HUES64 (cell line): ENCODE data around the gene ERMP1.

Experiments
- H3K27ac ChIP-seq: 2 replicates; pipeline ENCODE4 v1.7.0; 2013; ENCODE audit warnings: low read depth, low read length, inconsistent platforms
- H3K27me3 ChIP-seq: 2 replicates; pipeline ENCODE4 v1.6.1; 2013; ENCODE audit warnings: mild to moderate bottlenecking, low read length; ENCODE audit not compliant: insufficient read depth
- H3K36me3 ChIP-seq: 2 replicates; pipeline ENCODE4 v1.6.1; 2013; ENCODE audit warnings: mild to moderate bottlenecking, low read length; ENCODE audit not compliant: insufficient read depth
- H3K4me1 ChIP-seq: 2 replicates; pipeline ENCODE4 v1.6.1; 2013; ENCODE audit warnings: mild to moderate bottlenecking, low read length, moderate library complexity; ENCODE audit not compliant: insufficient read depth
- H3K4me3 ChIP-seq: 2 replicates; pipeline ENCODE4 v1.5.1; 2013; ENCODE audit warnings: mild to moderate bottlenecking, low read length, moderate library complexity
- H3K9ac ChIP-seq: 2 replicates; pipeline ENCODE4 v1.6.1; 2013; ENCODE audit warnings: mild to moderate bottlenecking, low read depth, low read length
- H3K9me3 ChIP-seq: 2 replicates; pipeline ENCODE4 v1.6.1; 2013; ENCODE audit warnings: low read depth, low read length; ENCODE audit not compliant: insufficient read depth
- WGBS: fragments of 150-250, 120-280 bp; methylation state at CpG from one replicate; pipeline ENCODE4 v1.1.7; 2013; ENCODE audit warnings: missing lambda C conversion rate; 5-methylcytosine and 5-hydroxymethylcytosine counted together

The ERMP1 gene

DNA sequence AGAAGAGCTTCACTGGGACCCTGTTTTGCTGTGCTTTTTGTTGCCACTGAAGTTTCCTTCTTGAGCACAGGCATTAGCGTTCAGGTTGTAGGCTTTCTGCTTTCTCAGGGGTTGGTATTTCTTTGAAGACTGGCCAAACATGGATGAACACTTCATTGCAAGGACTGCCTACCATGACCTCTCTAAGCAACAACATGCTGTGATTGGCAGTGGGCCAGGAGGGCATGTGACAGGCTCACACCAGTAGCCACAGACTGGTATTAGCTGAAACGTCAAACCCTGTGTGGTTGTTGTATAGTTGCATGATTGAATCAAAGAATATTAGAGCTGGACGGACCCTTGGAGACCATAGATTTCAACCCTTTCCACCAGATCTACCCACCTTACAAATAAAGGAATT is 37.8 kb upstream of the ERMP1 start:
- Histone ChIP-seq H3K9ac (no peak overlapping the region), H3K36me3 (no peaks in the 10 kb centered on the region), H3K9me3 (no peaks in the 10 kb centered on the region), H3K27me3 (no peaks in the 10 kb centered on the region), H3K4me1 (peaks cover 3% of the 10 kb centered on the region; the same call in 1 of the 2 replicates), H3K4me3 (no peak overlapping the region), H3K27ac (no peak overlapping the region)
- 98% methylated on average over 2 of the region's 3 CpGs for WGBS

DNA sequence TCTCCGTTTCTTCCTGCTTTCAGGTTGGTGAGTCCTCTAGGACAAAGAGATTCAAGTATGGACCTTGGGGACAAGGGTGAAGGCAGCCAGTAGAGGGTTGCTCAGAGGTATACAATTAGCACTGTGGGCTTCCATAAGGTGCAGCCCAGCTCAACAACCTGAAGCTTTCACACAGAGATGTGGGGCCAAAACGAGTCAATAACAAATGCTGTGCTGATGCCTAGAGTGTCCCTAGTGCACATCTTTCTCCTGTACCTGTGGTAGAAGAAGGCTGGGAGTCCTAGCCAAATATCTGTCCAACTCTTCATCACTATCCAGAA is 37.1 kb upstream of the ERMP1 start:
- no peak overlapping the region for H3K27ac ChIP-seq
- H3K4me3 ChIP-seq = no peak overlapping the region
- H3K9me3 ChIP-seq = no peaks in the 10 kb centered on the region
- 86% methylated on average over 2 of the region's 2 CpGs for WGBS
- H3K36me3 ChIP-seq = no peaks in the 10 kb centered on the region
- peaks cover 3% of the 10 kb centered on the region; the same call in 1 of the 2 replicates for H3K4me1 ChIP-seq
- H3K9ac ChIP-seq = no peak overlapping the region
- H3K27me3 ChIP-seq = no peaks in the 10 kb centered on the region

DNA sequence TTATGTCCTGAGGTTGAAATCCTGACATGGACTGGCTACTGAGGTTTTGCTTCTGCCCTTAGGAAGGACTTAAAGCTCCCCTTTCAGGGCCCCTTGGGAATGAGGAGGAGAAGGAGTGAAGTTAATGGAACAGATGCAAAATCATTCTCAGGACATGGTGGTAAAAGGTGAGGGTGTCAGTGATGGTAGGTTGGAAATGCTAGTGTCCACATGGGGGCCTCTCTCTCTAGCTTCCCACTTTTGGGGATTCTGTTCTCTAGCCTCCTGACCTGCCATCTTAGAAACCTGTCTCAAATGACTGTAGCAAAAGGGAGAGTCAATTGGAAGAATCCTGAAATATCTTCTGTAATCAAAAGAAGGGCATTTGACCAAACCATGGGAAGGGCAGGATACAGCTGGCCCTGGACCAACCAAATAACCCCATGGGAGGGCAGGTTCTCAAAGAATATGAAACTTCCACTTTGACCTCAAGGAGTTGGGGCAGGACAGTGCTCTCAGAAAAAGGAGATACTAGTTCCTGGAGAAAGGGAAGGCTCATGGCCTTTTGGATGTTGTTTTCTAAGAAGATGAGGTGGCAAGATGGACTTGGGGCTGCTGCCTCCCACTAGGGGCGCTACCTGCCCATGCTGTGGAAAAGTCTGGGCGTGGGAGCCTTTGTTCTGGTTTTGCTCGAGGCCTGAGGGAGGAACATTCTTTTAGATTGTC is 36.5 kb upstream of the ERMP1 start:
- Histone ChIP-seq H3K27me3 (no peaks in the 10 kb centered on the region), H3K9ac (no peak overlapping the region), H3K4me3 (no peak overlapping the region), H3K36me3 (no peaks in the 10 kb centered on the region), H3K27ac (no peak overlapping the region), H3K9me3 (no peaks in the 10 kb centered on the region), H3K4me1 (peaks cover 3% of the 10 kb centered on the region; the same call in 1 of the 2 replicates)
- WGBS = 74% methylated on average over 3 of the region's 3 CpGs

DNA sequence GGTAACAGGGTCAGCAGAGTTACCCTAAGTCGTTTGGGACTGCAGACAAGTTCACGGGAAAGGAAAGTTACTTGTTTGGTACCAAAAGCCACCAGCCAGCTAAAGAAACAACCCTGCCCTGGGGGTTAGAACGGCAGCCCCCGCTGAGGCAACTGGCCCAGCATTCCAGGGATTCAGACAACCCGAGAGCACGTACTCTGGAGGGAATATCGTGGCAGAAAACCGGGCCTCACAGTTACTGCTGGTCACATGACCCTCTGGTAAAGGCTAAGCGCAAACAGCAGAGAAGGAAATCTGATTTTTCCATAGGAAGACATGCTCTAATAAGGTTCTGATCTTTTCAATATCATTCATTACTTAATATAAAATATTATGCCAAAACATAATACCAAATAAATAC is 35.3 kb upstream of the ERMP1 start:
- 74% methylated on average over 9 of the region's 9 CpGs for WGBS
- Histone ChIP-seq H3K9ac (no peak overlapping the region), H3K27me3 (no peaks in the 10 kb centered on the region), H3K9me3 (no peaks in the 10 kb centered on the region), H3K27ac (no peak overlapping the region), H3K4me1 (peaks cover 7% of the 10 kb centered on the region; the same call in 1 of the 2 replicates), H3K36me3 (no peaks in the 10 kb centered on the region), H3K4me3 (no peak overlapping the region)

DNA sequence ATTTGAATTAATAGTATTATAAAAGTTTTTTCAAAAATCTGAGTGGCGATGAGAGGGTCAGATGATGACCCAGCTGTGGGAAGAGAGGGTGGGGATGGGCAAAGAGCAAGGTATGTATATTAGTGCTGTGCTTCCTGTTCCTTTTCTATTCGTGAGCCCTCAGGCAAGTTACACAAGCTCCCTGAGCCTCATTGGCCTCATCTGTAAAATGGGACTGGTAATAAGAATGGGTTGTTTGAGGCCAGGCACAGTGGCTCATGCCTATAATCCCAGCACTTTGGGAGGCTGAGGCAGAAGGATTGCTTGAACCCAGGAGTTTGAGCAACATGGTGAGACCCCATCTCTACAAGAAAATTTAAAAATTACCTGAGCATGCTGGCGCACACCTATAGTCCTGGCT is 33.8 kb upstream of the ERMP1 start:
- Histone ChIP-seq H3K36me3 (no peaks in the 10 kb centered on the region), H3K9ac (no peak overlapping the region), H3K4me1 (0 out of 2 replicates have a peak, but pooled peaks cover 7% of the 10 kb centered on the region), H3K27ac (no peak overlapping the region), H3K27me3 (no peaks in the 10 kb centered on the region), H3K4me3 (no peak overlapping the region), H3K9me3 (no peaks in the 10 kb centered on the region)
- 90% methylated on average over 3 of the region's 3 CpGs for WGBS

DNA sequence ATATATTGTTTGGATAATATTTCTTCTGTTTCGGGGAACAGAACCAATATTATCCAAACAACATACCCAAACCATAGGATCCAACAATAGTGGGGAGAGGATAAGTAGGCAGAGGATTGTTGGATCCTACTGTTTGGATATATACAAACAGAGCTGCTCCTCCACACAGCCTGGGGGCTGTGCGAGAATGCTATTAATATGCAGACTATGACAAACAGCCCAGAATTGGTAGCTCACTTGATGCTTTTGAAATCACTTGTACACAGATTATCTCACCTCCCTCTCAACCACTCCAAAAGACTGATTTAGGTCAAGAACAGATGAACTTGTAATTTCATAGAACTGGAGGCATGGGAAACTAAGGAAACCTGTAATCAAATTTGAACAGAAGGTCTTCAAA is 33.4 kb upstream of the ERMP1 start:
- Histone ChIP-seq H3K4me3 (no peak overlapping the region), H3K27me3 (no peaks in the 10 kb centered on the region), H3K9me3 (no peaks in the 10 kb centered on the region), H3K9ac (no peak overlapping the region), H3K36me3 (no peaks in the 10 kb centered on the region), H3K4me1 (0 out of 2 replicates have a peak, but pooled peaks cover 7% of the 10 kb centered on the region), H3K27ac (no peak overlapping the region)
- WGBS = 88% methylated on average over 1 of the region's 2 CpGs

DNA sequence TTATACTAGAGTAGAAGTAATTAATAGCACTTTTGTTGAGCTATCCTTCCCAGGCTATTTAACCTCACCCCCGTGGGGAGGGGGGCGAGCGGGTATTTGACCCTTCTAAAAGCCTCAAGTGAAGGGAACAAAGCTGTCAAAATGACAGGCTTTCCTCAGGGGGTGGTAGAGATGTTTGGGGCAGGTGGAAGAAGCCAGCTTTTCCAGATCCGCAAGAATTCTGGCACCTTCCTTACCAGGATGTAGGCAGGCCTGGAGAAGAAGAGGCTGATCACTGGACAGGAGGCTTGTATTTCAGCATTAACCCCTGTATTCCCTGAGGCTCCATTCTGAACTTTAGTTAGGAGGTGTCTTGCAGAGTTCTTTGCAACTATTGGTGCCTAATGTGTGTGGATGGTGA is 31.5 kb upstream of the ERMP1 start:
- Histone ChIP-seq H3K36me3 (no peaks in the 10 kb centered on the region), H3K4me1 (0 out of 2 replicates have a peak, but pooled peaks cover 7% of the 10 kb centered on the region), H3K9me3 (no peaks in the 10 kb centered on the region), H3K9ac (no peak overlapping the region), H3K4me3 (no peak overlapping the region), H3K27me3 (no peaks in the 10 kb centered on the region), H3K27ac (no peak overlapping the region)
- 85% methylated on average over 4 of the region's 4 CpGs for WGBS

DNA sequence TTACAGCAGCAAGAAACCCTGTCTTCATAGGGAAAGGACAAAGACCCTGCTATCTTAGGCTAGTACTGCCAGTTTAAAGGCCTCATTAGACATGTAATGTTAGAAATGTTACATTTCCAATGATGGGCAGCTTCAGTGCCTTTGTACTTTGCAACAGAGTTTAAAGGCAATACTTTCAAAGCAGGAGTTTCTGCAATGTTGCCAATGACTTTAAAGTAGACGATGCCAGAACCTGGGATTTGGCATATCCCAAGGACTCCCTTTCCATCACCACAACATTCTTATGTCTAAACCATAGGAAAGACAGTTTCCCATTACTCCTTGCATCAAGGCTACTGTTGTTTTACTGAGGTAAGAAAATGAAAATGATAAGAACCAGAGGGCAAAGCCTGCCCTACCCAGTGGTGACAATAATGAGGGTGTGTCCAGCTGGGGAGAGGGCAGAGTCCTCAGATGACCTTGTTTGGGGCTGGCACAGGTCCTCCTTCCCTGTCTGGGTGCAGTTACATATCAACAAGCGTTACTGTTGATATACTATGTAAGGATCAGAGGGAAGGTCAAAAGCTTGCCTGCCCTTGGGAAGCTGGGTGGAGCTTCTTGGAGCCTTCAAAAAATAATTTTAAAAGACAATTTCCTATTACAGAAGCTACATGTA is 30.3 kb upstream of the ERMP1 start:
- Histone ChIP-seq H3K4me3 (no peak overlapping the region), H3K9me3 (no peaks in the 10 kb centered on the region), H3K4me1 (0 out of 2 replicates have a peak, but pooled peaks cover 7% of the 10 kb centered on the region), H3K27me3 (no peaks in the 10 kb centered on the region), H3K9ac (no peak overlapping the region), H3K27ac (no peak overlapping the region), H3K36me3 (no peaks in the 10 kb centered on the region)
- WGBS = 96% methylated on average over 2 of the region's 2 CpGs

DNA sequence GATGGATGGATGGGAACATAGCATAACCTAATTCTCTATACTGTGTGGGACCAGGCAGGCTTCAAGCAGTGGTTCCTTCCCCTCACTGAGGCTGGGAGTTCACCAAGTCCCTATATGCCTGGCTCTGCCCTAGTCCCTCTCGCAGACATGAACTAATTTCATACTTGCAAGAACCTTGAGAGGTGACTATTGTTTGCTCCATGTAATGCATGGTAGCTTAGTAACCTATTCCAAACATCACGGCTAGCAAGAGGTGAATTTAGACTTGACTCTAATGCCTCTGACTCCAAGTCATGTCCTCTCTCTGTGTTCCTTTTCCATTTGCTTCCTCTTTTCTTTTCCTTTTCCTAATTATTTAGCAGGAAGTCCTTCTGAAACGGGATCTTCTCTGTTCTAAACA is 25.9 kb upstream of the ERMP1 start:
- Histone ChIP-seq H3K36me3 (no peaks in the 10 kb centered on the region), H3K27ac (no peak overlapping the region), H3K9ac (no peak overlapping the region), H3K4me3 (no peak overlapping the region), H3K4me1 (no peaks in the 10 kb centered on the region), H3K27me3 (no peaks in the 10 kb centered on the region), H3K9me3 (no peaks in the 10 kb centered on the region)
- 59% methylated on average over 3 of the region's 3 CpGs for WGBS

DNA sequence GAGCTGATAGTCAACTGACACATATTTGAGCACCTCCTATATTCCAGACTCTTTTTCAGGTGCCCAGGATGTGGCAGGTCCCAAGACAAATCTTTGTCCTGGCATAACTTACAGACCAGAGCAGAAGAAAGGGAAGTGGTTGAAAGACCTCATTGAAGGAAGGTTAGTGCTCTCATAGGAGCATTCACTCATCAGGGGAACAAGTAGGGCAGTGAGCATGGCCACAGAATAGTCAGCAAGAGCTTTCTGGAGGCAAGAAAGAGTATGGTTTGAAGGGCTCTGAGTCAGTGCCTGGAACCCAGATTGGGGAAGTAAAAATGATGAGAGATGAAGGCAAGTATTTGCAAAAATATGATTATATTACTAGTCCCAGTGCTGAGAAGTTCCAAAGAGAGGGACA is 25.0 kb upstream of the ERMP1 start:
- H3K4me1 ChIP-seq = no peaks in the 10 kb centered on the region
- no peak overlapping the region for H3K9ac ChIP-seq
- H3K9me3 ChIP-seq = no peaks in the 10 kb centered on the region
- H3K27me3 ChIP-seq = no peaks in the 10 kb centered on the region
- no peak overlapping the region for H3K4me3 ChIP-seq
- no peaks in the 10 kb centered on the region for H3K36me3 ChIP-seq
- no peak overlapping the region for H3K27ac ChIP-seq

DNA sequence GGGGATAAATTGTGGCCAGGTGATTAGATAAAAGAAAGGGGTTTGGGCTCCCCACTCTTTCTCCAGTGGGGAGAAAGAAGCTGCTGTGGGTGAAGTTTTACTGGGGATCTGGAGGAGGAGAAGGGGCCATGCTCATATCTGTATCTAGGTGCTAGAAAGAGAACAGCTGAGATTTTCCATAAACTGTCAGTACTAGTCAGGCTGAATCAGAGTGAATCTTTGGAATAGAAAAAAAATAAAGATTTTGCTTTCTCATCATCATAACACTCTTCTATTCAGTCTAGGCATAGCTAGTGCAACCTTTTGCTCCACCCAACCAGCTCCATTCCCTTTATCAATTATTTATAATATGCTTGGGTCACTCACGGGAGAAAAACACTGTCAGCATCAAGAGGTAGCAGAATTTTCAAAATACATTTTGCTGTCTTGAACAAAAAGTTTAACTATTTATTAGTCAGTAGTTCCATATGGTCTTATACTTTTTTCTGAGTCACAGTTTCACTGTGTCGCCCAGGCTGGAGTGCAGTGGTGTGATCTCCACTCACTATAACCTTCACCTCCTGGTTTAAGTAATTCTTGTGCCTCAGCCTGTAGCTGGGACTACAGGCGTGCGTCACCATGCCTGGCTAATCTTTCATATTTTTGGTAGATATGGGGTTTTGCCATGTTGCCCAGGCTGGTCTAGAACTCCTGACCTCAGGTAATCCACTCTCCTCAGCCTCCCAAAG is 21.3 kb upstream of the ERMP1 start:
- Histone ChIP-seq H3K27me3 (no peaks in the 10 kb centered on the region), H3K9me3 (no peaks in the 10 kb centered on the region), H3K27ac (no peak overlapping the region), H3K4me3 (no peak overlapping the region), H3K9ac (no peak overlapping the region), H3K36me3 (no peaks in the 10 kb centered on the region), H3K4me1 (no peaks in the 10 kb centered on the region)
- WGBS = 92% methylated on average over 4 of the region's 4 CpGs
